Measurements from ENCODE around the gene WFDC5. TPM values are rescaled to one million over a fixed set of nuclear protein-coding genes. Genes with fewer than 3 reads are reported as not detected.

Gene WFDC5
- total RNA-seq, 1 donor from 2014 or later: not detected

DNA sequence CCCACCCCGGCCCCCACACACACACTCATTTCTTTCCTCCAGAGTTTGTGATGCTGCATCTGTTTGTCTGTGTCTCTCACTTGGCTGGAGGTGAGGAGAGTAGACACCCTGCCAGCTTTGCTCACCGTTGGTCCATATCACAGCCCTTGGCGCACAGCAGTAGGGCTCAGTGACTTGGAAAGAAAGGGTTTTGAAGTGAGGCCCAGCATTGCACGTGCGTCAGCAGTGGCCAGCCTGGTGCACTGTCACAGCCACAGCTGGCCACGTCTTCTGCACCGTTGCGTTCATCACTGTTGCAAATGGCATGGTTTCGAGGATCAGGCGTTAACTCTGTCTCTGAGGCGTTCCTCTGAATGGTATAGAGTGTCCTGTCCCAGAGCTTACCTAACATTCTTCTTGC is 3.7 kb downstream of the WFDC5 start:
- Mint-ChIP-seq H3K27ac (ENCODE audit: unreplicated experiment) (no peak overlapping the region), H3K4me1 (ENCODE audit: unreplicated experiment) (peaks cover 2% of the 10 kb centered on the region), H3K27me3 (ENCODE audit: unreplicated experiment) (peaks cover 10% of the 10 kb centered on the region), H3K9me3 (ENCODE audit: unreplicated experiment) (no peaks in the 10 kb centered on the region), H3K4me3 (ENCODE audit: unreplicated experiment) (no peak overlapping the region), H3K36me3 (ENCODE audit: low read depth, unreplicated experiment) (no peaks in the 10 kb centered on the region)
- TF ChIP-seq, protein P1, sequence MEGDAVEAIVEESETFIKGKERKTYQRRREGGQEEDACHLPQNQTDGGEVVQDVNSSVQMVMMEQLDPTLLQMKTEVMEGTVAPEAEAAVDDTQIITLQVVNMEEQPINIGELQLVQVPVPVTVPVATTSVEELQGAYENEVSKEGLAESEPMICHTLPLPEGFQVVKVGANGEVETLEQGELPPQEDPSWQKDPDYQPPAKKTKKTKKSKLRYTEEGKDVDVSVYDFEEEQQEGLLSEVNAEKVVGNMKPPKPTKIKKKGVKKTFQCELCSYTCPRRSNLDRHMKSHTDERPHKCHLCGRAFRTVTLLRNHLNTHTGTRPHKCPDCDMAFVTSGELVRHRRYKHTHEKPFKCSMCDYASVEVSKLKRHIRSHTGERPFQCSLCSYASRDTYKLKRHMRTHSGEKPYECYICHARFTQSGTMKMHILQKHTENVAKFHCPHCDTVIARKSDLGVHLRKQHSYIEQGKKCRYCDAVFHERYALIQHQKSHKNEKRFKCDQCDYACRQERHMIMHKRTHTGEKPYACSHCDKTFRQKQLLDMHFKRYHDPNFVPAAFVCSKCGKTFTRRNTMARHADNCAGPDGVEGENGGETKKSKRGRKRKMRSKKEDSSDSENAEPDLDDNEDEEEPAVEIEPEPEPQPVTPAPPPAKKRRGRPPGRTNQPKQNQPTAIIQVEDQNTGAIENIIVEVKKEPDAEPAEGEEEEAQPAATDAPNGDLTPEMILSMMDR (IDR thresholded peaks at IDR 0.05; ENCODE audit: unreplicated experiment): no peak
- DNase-seq (ENCODE audit: low spot score): no peak

DNA sequence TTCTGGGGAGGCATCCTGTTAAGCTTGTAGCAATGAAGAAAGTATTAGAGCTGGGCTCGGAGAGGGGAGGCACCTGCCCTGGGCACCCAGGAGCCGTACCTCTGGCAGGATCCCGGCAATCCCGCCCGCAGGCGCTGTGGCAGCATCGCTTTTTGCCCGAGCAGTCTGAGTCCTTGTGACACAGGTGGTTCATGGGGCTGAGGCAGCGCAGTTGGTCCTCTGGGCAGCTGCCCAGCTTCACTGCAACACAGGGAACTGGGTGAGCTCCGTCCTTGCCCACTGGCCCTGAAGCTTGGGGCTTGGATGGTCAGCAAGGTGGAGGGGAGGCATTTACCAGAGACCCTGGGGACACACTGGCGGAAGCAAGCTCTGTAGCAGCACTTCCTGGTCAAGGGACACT is 4.7 kb downstream of the WFDC5 start:
- no peaks in the 10 kb centered on the region for H3K9me3 Mint-ChIP-seq (ENCODE audit: unreplicated experiment)
- H3K27me3 Mint-ChIP-seq (ENCODE audit: unreplicated experiment): peaks cover 10% of the 10 kb centered on the region
- no peak overlapping the region for H3K27ac Mint-ChIP-seq (ENCODE audit: unreplicated experiment)
- no peaks in the 10 kb centered on the region for H3K36me3 Mint-ChIP-seq (ENCODE audit: low read depth, unreplicated experiment)
- H3K4me3 Mint-ChIP-seq (ENCODE audit: unreplicated experiment): no peak overlapping the region
- H3K4me1 Mint-ChIP-seq (ENCODE audit: unreplicated experiment): peaks cover 2% of the 10 kb centered on the region
- DNase-seq (ENCODE audit: low spot score): no peak
- TF ChIP-seq, protein P1 (IDR thresholded peaks at IDR 0.05; ENCODE audit: unreplicated experiment): no peak

DNA sequence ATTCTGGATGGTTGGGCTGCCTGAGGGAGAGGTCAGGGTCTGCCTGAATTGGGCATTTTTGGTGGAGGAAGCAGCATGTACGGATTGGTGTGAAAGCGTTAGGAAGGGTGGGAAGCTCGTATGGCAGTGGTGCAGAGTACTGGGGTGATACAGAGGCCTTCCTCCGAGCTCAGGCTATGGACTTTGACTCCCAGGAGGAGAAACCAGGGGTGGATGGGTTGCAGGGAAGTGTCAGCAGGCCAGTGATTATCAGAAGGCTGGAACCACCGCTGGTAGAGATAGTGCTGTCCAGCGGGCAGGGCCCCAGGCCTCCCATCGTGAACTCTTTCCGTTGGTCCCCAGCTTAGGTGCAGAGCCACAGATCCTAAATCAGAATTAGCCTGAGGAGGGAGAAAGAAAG is 5.3 kb downstream of the WFDC5 start:
- Mint-ChIP-seq H3K4me1 (ENCODE audit: unreplicated experiment) (peaks cover 2% of the 10 kb centered on the region), H3K9me3 (ENCODE audit: unreplicated experiment) (no peaks in the 10 kb centered on the region), H3K27me3 (ENCODE audit: unreplicated experiment) (peaks cover 8% of the 10 kb centered on the region), H3K4me3 (ENCODE audit: unreplicated experiment) (no peak overlapping the region), H3K27ac (ENCODE audit: unreplicated experiment) (no peak overlapping the region), H3K36me3 (ENCODE audit: low read depth, unreplicated experiment) (no peaks in the 10 kb centered on the region)
- TF ChIP-seq, protein P1 (IDR thresholded peaks at IDR 0.05; ENCODE audit: unreplicated experiment): no peak
- DNase-seq (ENCODE audit: low spot score): no peak

DNA sequence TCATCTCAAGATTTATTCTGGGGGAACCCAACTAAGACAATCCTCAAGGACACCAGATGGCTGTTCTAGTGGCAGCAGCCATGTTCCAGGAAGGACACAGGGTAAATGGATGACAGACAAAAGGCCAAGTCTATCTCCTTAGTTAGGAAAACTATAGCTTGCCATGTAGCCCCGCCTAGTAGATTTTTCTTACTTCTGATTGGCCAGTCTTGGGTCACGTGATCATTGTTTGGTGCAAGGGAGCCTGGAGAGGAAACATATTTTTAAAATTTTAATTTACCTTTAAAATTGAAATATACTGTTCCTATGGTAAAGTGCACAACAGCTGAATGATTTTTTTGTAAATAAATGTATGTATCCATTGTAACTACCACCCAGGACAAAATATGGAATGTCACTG is 9.7 kb downstream of the WFDC5 start:
- no peak for DNase-seq (ENCODE audit: low spot score)
- no peaks in the 10 kb centered on the region for H3K4me1 Mint-ChIP-seq (ENCODE audit: unreplicated experiment)
- peaks cover 11% of the 10 kb centered on the region for H3K27me3 Mint-ChIP-seq (ENCODE audit: unreplicated experiment)
- H3K9me3 Mint-ChIP-seq (ENCODE audit: unreplicated experiment): no peaks in the 10 kb centered on the region
- no peak overlapping the region for H3K27ac Mint-ChIP-seq (ENCODE audit: unreplicated experiment)
- H3K36me3 Mint-ChIP-seq (ENCODE audit: low read depth, unreplicated experiment): no peaks in the 10 kb centered on the region
- TF ChIP-seq, protein P1 (IDR thresholded peaks at IDR 0.05; ENCODE audit: unreplicated experiment): no peak
- H3K4me3 Mint-ChIP-seq (ENCODE audit: unreplicated experiment): no peak overlapping the region

DNA sequence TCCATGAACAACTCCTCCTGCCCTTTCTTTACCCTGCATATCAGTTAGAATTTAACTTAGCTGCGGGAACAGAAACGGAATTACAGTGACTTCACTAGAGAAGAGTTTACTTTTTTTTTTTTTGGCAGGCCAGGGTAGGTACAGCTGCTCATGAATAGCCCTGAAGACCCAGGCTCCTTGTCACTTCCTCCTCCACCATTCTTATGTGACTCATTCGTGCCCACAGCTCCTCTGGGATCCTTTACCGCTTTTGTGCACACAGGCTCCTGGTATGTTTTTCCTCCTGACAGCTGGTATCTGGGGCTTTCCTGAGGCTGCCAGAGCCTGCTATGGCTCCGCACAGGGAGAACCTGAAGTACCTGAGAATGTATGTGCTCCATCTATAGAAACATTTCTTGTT is 10.2 kb downstream of the WFDC5 start:
- no peaks in the 10 kb centered on the region for H3K9me3 Mint-ChIP-seq (ENCODE audit: unreplicated experiment)
- no peak overlapping the region for H3K4me3 Mint-ChIP-seq (ENCODE audit: unreplicated experiment)
- H3K36me3 Mint-ChIP-seq (ENCODE audit: low read depth, unreplicated experiment): no peaks in the 10 kb centered on the region
- TF ChIP-seq, protein P1 (IDR thresholded peaks at IDR 0.05; ENCODE audit: unreplicated experiment): no peak
- H3K27ac Mint-ChIP-seq (ENCODE audit: unreplicated experiment): no peak overlapping the region
- no peaks in the 10 kb centered on the region for H3K4me1 Mint-ChIP-seq (ENCODE audit: unreplicated experiment)
- H3K27me3 Mint-ChIP-seq (ENCODE audit: unreplicated experiment): peaks cover 12% of the 10 kb centered on the region
- no peak for DNase-seq (ENCODE audit: low spot score)
